GM12892 (cell line): ENCODE results near the gene BOLA3.

Source experiments
- POLR2A ChIP-seq: IDR thresholded peaks from 2 replicates; pipeline ENCODE4 v1.6.1; 2011; ENCODE audit warnings: low read depth, low read length, control low read depth
- POLR2AphosphoS5 ChIP-seq: IDR thresholded peaks from 2 replicates; pipeline ENCODE4 v1.6.1; 2011; ENCODE audit warnings: low read depth, low read length, control low read depth
- TAF1 ChIP-seq: IDR thresholded peaks from 2 replicates; pipeline ENCODE4 v1.6.1; 2011; ENCODE audit warnings: low read depth, mild to moderate bottlenecking, control low read depth, low read length, borderline replicate concordance

DNA sequence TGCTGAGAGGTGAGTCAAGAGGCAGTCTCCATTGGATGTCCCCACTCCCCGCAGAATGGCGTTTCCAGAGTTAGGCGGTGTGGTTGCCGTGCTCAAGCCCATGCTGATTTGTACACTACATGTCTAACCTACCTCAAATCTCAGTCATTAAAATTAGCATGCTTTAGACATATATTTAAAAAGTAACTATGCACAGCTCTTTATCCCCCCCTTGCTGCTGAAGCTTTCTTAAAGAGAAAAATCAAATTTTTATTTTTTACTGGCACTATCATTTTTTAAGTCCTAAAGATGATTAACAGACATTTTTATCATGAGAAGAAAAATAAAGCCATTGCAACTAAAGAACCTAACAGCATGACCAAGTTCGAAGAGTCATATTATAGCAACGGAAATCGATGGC lies 42.9 kb downstream of the BOLA3 start:
- TF ChIP-seq POLR2AphosphoS5 (no peak), POLR2A (no peak), TAF1 (no peak)
